Skeletal muscle satellite cell (primary cell): Measurements from ENCODE around the gene VCY. TPM values are rescaled to one million over a fixed set of nuclear protein-coding genes. Genes with fewer than 3 reads are reported as not detected.
"Not testable (repeated sequence)": the region's sequence is repeated elsewhere in the genome, so short reads cannot be mapped to it uniquely, and the experiment has no call there.

ENCODE experiments used
- H3K27me3 ChIP-seq: 2 replicates; pipeline ENCODE4 v1.7.0; 2013; ENCODE audit warnings: low read length; ENCODE audit not compliant: control insufficient read depth, insufficient read depth
- H3K36me3 ChIP-seq: 2 replicates; pipeline ENCODE4 v1.7.0; 2013; ENCODE audit warnings: mild to moderate bottlenecking, control low read depth, low read length; ENCODE audit not compliant: insufficient read depth
- H3K4me1 ChIP-seq: 2 replicates; pipeline ENCODE4 v1.7.0; 2013; ENCODE audit warnings: low read length; ENCODE audit not compliant: control insufficient read depth, insufficient read depth
- H3K4me2 ChIP-seq: 2 replicates; pipeline ENCODE4 v1.7.0; 2013; ENCODE audit warnings: mild to moderate bottlenecking, low read length
- H3K4me3 ChIP-seq: 2 replicates; pipeline ENCODE4 v1.7.0; 2013; ENCODE audit warnings: low read length
- H3K9ac ChIP-seq: 2 replicates; pipeline ENCODE4 v1.7.0; 2013; ENCODE audit warnings: mild to moderate bottlenecking, low read depth, low read length, moderate library complexity
- H3K9me3 ChIP-seq: replicated peaks from 2 replicates; pipeline ENCODE4 v1.7.0; 2013; ENCODE audit warnings: mild to moderate bottlenecking, control low read depth, low read length
- total RNA-seq: library from RNA; depleted of rRNA; stranded (reverse); fragments of >200 nt; gene quantifications from 2 replicates; pipeline ENCODE4 v1.2.3, GENCODE V29; 2012; rRNA removed

The VCY gene
- total RNA-seq = not detected in 2 replicates

- not testable (repeated sequence) for H3K4me3 ChIP-seq, H3K9me3 ChIP-seq, H3K27me3 ChIP-seq, H3K9ac ChIP-seq, H3K36me3 ChIP-seq, H3K4me1 ChIP-seq, H3K4me2 ChIP-seq
Observed at GRCh38 chrY:13986373-13986772, at the start of gene VCY. Gene VCY, minus strand, starts transcription at chrY:13986473. Its CDS starts 33 bp downstream, at chrY:13986440.

DNA sequence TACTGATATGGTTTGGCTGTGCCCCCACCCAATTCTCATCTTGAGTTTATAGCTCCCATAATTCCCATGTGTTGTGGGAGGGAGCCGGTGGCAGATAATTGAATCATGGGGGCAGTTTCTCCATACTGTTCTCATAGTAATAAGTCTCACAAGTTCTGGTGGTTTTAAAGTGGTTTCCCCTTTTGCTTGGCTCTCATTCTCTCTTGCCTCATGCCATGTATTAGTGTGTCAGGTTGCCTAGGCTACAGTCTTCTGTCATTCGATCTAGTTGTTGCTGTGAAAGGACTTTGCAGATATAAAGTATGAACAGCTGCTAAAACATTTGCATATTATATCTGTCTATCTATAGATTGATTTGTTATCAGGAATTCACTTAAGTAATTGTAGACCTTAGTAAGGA lies 44.1 kb upstream of the VCY start:
- H3K4me2 ChIP-seq, H3K9me3 ChIP-seq, H3K27me3 ChIP-seq, H3K36me3 ChIP-seq, H3K4me1 ChIP-seq, H3K9ac ChIP-seq, H3K4me3 ChIP-seq: not testable (repeated sequence)

DNA sequence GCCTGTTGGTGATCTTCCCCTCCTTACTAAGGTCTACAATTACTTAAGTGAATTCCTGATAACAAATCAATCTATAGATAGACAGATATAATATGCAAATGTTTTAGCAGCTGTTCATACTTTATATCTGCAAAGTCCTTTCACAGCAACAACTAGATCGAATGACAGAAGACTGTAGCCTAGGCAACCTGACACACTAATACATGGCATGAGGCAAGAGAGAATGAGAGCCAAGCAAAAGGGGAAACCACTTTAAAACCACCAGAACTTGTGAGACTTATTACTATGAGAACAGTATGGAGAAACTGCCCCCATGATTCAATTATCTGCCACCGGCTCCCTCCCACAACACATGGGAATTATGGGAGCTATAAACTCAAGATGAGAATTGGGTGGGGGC lies 25.6 kb upstream of the VCY start:
- not testable (repeated sequence) for H3K4me1 ChIP-seq, H3K4me2 ChIP-seq, H3K36me3 ChIP-seq, H3K27me3 ChIP-seq, H3K9ac ChIP-seq, H3K4me3 ChIP-seq, H3K9me3 ChIP-seq

GRCh38 chrY:13942406-13942805 lies 43.9 kb downstream of the VCY start:
- not testable (repeated sequence) for H3K4me2 ChIP-seq, H3K4me3 ChIP-seq, H3K36me3 ChIP-seq, H3K9me3 ChIP-seq, H3K27me3 ChIP-seq, H3K9ac ChIP-seq, H3K4me1 ChIP-seq
